Measurements from ENCODE around the gene G2E3. TPM values are rescaled to one million over a fixed set of nuclear protein-coding genes. Genes with fewer than 3 reads are reported as not detected.
"Not testable (repeated sequence)": the region's sequence is repeated elsewhere in the genome, so short reads cannot be mapped to it uniquely, and the experiment has no call there.

Gene G2E3
- total RNA-seq, 1 experiment from 2014 or later, result 22.0 TPM

GRCh38 chr14:30621940-30622830, 63.2 kb downstream of the G2E3 start, which contains the start of gene SCFD1:
SCFD1 (plus strand) TSS chr14:30622319; CDS start chr14:30622339, 20 bp downstream.
- Histone ChIP-seq H3K4me3 (peak within 1 kb of the TSS; percentile 80), H3K36me3 (peaks cover 3% of the 10 kb centered on the region), H3K27me3 (no peaks in the 10 kb centered on the region), H3K9me3 (no peaks in the 10 kb centered on the region)
- DNase-seq, result peak; percentile 90

GRCh38 chr14:30623412-30624131, 64.6 kb downstream of the G2E3 start:
- Histone ChIP-seq H3K36me3 (no peaks in the 10 kb centered on the region; the same call in 1 of the 2 replicates), H3K9me3 (no peaks in the 10 kb centered on the region), H3K27me3 (no peaks in the 10 kb centered on the region), H3K4me3 (peak overlapping the region; percentile 80)
- DNase-seq, result no peak

- no peaks in the 10 kb centered on the region; the same call in 1 of the 2 replicates for H3K36me3 ChIP-seq
- H3K9me3 ChIP-seq, result no peaks in the 10 kb centered on the region
- DNase-seq, result no peak
- H3K27me3 ChIP-seq, result no peaks in the 10 kb centered on the region
- no peak overlapping the region for H3K4me3 ChIP-seq
These were observed 65.1 kb downstream of the G2E3 start for GRCh38 chr14:30624132-30624423.

GRCh38 chr14:30625533-30625932, 66.6 kb downstream of the G2E3 start:
- no peak for DNase-seq
- no peak overlapping the region for H3K4me3 ChIP-seq

GRCh38 chr14:30629432-30629831, 70.5 kb downstream of the G2E3 start:
- not testable (repeated sequence) for H3K9me3 ChIP-seq, H3K4me3 ChIP-seq, H3K27me3 ChIP-seq
- peaks cover 13% of the 10 kb centered on the region for H3K36me3 ChIP-seq
- peak; percentile 23 for DNase-seq

More at GRCh38 chr14:30625533-30625932, 66.6 kb downstream of the G2E3 start:
- H3K27me3 ChIP-seq, result no peaks in the 10 kb centered on the region
- H3K36me3 ChIP-seq, result peaks cover 1% of the 10 kb centered on the region
- no peaks in the 10 kb centered on the region for H3K9me3 ChIP-seq

GRCh38 chr14:30630248-30630647, 71.3 kb downstream of the G2E3 start:
- H3K36me3 ChIP-seq, result peaks cover 13% of the 10 kb centered on the region

GRCh38 chr14:30632730-30633129, 73.8 kb downstream of the G2E3 start:
- Histone ChIP-seq H3K27me3 (no peaks in the 10 kb centered on the region), H3K36me3 (peaks cover 17% of the 10 kb centered on the region), H3K9me3 (no peaks in the 10 kb centered on the region), H3K4me3 (no peak overlapping the region)
- DNase-seq, result no peak

More at GRCh38 chr14:30630248-30630647, 71.3 kb downstream of the G2E3 start:
- Histone ChIP-seq H3K27me3 (no peaks in the 10 kb centered on the region), H3K9me3 (no peaks in the 10 kb centered on the region), H3K4me3 (no peak overlapping the region)
- no peak for DNase-seq

- H3K27me3 ChIP-seq, result no peaks in the 10 kb centered on the region
- no peak for DNase-seq
- peaks cover 25% of the 10 kb centered on the region for H3K36me3 ChIP-seq
- no peaks in the 10 kb centered on the region for H3K9me3 ChIP-seq
- H3K4me3 ChIP-seq, result no peak overlapping the region
These were observed 80.0 kb downstream of the G2E3 start for GRCh38 chr14:30638926-30639325.

- peaks cover 3% of the 10 kb centered on the region; the same call in 1 of the 2 replicates for H3K9me3 ChIP-seq
- no peak overlapping the region for H3K4me3 ChIP-seq
- H3K27me3 ChIP-seq, result no peaks in the 10 kb centered on the region
- no peak for DNase-seq
- H3K36me3 ChIP-seq, result peaks cover 37% of the 10 kb centered on the region
These were observed 82.2 kb downstream of the G2E3 start for GRCh38 chr14:30641207-30641606.

GRCh38 chr14:30644462-30644861, 85.5 kb downstream of the G2E3 start:
- not testable (repeated sequence) for H3K4me3 ChIP-seq, H3K27me3 ChIP-seq, DNase-seq, H3K9me3 ChIP-seq
- H3K36me3 ChIP-seq, result peaks cover 32% of the 10 kb centered on the region

- Histone ChIP-seq H3K4me3 (no peak overlapping the region), H3K36me3 (peaks cover 23% of the 10 kb centered on the region), H3K9me3 (peaks cover 3% of the 10 kb centered on the region; the same call in 1 of the 2 replicates), H3K27me3 (no peaks in the 10 kb centered on the region)
- no peak for DNase-seq
These were observed 86.6 kb downstream of the G2E3 start for GRCh38 chr14:30645600-30645999.

GRCh38 chr14:30648471-30648870, 89.5 kb downstream of the G2E3 start:
- no peak for DNase-seq
- no peaks in the 10 kb centered on the region for H3K27me3 ChIP-seq
- H3K9me3 ChIP-seq, result peaks cover 3% of the 10 kb centered on the region; the same call in 1 of the 2 replicates
- H3K4me3 ChIP-seq, result no peak overlapping the region
- H3K36me3 ChIP-seq, result peaks cover 31% of the 10 kb centered on the region

- peaks cover 27% of the 10 kb centered on the region for H3K36me3 ChIP-seq
- H3K27me3 ChIP-seq, result no peaks in the 10 kb centered on the region
- no peaks in the 10 kb centered on the region for H3K9me3 ChIP-seq
- no peak for DNase-seq
- no peak overlapping the region for H3K4me3 ChIP-seq
These were observed 93.0 kb downstream of the G2E3 start for GRCh38 chr14:30651937-30652336.

- Histone ChIP-seq H3K36me3 (peaks cover 40% of the 10 kb centered on the region), H3K27me3 (no peaks in the 10 kb centered on the region), H3K9me3 (no peaks in the 10 kb centered on the region), H3K4me3 (no peak overlapping the region)
- no peak for DNase-seq
These were observed 96.2 kb downstream of the G2E3 start for GRCh38 chr14:30655124-30655523.

- Histone ChIP-seq H3K36me3 (peaks cover 45% of the 10 kb centered on the region), H3K4me3 (no peak overlapping the region), H3K9me3 (no peaks in the 10 kb centered on the region), H3K27me3 (no peaks in the 10 kb centered on the region)
- DNase-seq, result no peak
These were observed 96.7 kb downstream of the G2E3 start for GRCh38 chr14:30655658-30656057.

- H3K36me3 ChIP-seq, result peaks cover 43% of the 10 kb centered on the region
- no peak for DNase-seq
- no peaks in the 10 kb centered on the region for H3K9me3 ChIP-seq
- no peaks in the 10 kb centered on the region for H3K27me3 ChIP-seq
- no peak overlapping the region for H3K4me3 ChIP-seq
These were observed 97.3 kb downstream of the G2E3 start for GRCh38 chr14:30656190-30656632.

- DNase-seq, result no peak
- Histone ChIP-seq H3K4me3 (no peak overlapping the region), H3K36me3 (peaks cover 43% of the 10 kb centered on the region)
These were observed 98.1 kb downstream of the G2E3 start for GRCh38 chr14:30657050-30657449.

More at GRCh38 chr14:30657050-30657449, 98.1 kb downstream of the G2E3 start:
- H3K27me3 ChIP-seq, result no peaks in the 10 kb centered on the region
- no peaks in the 10 kb centered on the region for H3K9me3 ChIP-seq

Data from MG63 (cell line).